Ishikawa (cell line): Measurements from ENCODE around the gene C3.

Experiments
- CEBPB ChIP-seq: IDR thresholded peaks from 2 replicates; pipeline ENCODE4 v1.6.1; 2012
- CREB1 ChIP-seq: IDR thresholded peaks from 2 replicates; pipeline ENCODE4 v1.6.1; 2012; ENCODE audit warnings: low read depth
- EGR1 ChIP-seq: IDR thresholded peaks from 2 replicates; pipeline ENCODE4 v1.6.1; 2012
- EP300 ChIP-seq: IDR thresholded peaks from 2 replicates; pipeline ENCODE4 v1.6.1; 2012; ENCODE audit warnings: borderline replicate concordance
- FOXM1 ChIP-seq: IDR thresholded peaks from 2 replicates; pipeline ENCODE4 v1.6.1; 2012; ENCODE audit warnings: low read depth, borderline replicate concordance
- MAX ChIP-seq: IDR thresholded peaks from 2 replicates; pipeline ENCODE4 v1.6.1; 2012
- NFIC ChIP-seq: IDR thresholded peaks from 2 replicates; pipeline ENCODE4 v1.6.1; 2012
- RAD21 ChIP-seq: IDR thresholded peaks from 2 replicates; pipeline ENCODE4 v1.6.1; 2012; ENCODE audit warnings: low read depth
- REST ChIP-seq: IDR thresholded peaks from 2 replicates; pipeline ENCODE4 v1.6.1; 2012; ENCODE audit warnings: low read depth, mild to moderate bottlenecking
- TAF1 ChIP-seq: IDR thresholded peaks from 2 replicates; pipeline ENCODE4 v1.6.1; 2012; ENCODE audit warnings: low read depth, mild to moderate bottlenecking
- TCF12 ChIP-seq: IDR thresholded peaks from 2 replicates; pipeline ENCODE4 v1.6.1; 2012; ENCODE audit warnings: low read depth
- TEAD4 ChIP-seq: IDR thresholded peaks from 2 replicates; pipeline ENCODE4 v1.6.1; 2012
- USF1 ChIP-seq: IDR thresholded peaks from 2 replicates; pipeline ENCODE4 v1.6.1; 2012
- YY1 ChIP-seq: IDR thresholded peaks from 2 replicates; pipeline ENCODE4 v1.6.1; 2012; ENCODE audit warnings: low read depth
- ZBTB7A ChIP-seq: IDR thresholded peaks from 2 replicates; pipeline ENCODE4 v1.6.1; 2012; ENCODE audit warnings: low read depth

C3 gene

GRCh38 chr19:6654347-6655310 is 65.8 kb downstream of the C3 start:
- TF ChIP-seq MAX: no peak

GRCh38 chr19:6652805-6653094 is 67.7 kb downstream of the C3 start:
- TF ChIP-seq EGR1 (no peak), ZBTB7A (no peak), REST (no peak), EP300 (no peak), TEAD4 (no peak), CREB1 (no peak), FOXM1 (no peak)

- TF ChIP-seq TAF1 (no peak), USF1 (no peak), FOXM1 (no peak), MAX (no peak), YY1 (no peak)
Measured at GRCh38 chr19:6651965-6652804, 68.3 kb downstream of the C3 start.

- no peak for TF ChIP-seq TEAD4
- TF ChIP-seq TCF12: no peak
- TF ChIP-seq YY1: no peak
Measured at GRCh38 chr19:6649185-6649584, 71.3 kb downstream of the C3 start.

- no peak for TF ChIP-seq TEAD4
- no peak for TF ChIP-seq REST
- TF ChIP-seq TAF1: no peak
- no peak for TF ChIP-seq CEBPB
Measured at GRCh38 chr19:6648141-6648715, 72.2 kb downstream of the C3 start.

GRCh38 chr19:6644796-6645195 is 75.7 kb downstream of the C3 start:
- TF ChIP-seq EP300: no peak

- TF ChIP-seq RAD21 (no peak), EP300 (no peak), MAX (no peak), TCF12 (no peak), CEBPB (no peak), NFIC (no peak), FOXM1 (no peak), TEAD4 (no peak), CREB1 (no peak)
Measured at GRCh38 chr19:6639439-6639838, 81.0 kb downstream of the C3 start.
